CD4-positive, alpha-beta T cell treated with Interleukin-15 for 4 hours (primary cell): ENCODE results near the gene PLCH1.

Source experiments
- DNase-seq: peaks from one replicate; pipeline ENCODE4 v3.0.0-alpha.2; 2020; ENCODE audit warnings: low spot score

PLCH1 gene

GRCh38 chr3:155604967-155605366 lies 139.9 kb downstream of the PLCH1 start:
- no peak for DNase-seq

DNA sequence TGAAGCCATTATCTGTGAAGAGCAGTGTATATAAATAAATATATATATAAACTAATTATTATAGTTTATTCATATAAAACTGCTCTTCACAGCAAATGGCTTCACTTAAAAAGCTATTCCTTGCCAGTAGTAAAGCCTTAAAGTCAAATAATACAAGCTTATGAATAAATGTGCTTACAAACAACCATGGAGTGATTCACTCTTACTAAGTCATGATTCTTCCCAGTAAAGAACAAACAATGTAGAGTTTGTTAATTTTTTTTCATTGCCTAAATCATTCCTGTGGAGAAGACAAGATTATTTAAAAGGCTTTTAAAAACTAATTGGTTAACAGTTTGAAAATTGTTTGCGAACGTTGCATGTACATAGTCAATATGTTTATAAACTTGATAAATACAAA lies 140.7 kb downstream of the PLCH1 start:
- DNase-seq: no peak

GRCh38 chr3:155603302-155603701 lies 141.6 kb downstream of the PLCH1 start:
- DNase-seq: no peak

GRCh38 chr3:155602307-155602706 lies 142.6 kb downstream of the PLCH1 start:
- DNase-seq: no peak

DNA sequence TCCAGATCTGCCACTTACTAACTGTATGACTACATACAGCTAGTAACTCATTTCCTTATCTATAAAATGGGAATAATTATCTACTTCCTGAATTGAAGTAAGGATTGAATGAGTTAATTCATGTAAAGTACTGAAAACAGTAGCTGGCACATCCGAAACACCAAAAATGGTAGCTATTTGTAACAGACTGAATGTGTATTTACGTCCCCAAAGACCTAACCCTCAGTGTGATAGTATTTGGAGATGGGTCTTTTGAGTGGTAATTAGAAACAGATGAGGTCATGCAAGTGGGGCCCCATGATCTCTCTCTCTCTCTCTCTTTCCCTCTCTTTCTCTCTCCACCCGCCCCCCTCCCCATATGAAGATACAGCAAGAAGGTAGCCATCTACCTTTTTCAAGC lies 146.2 kb downstream of the PLCH1 start:
- no peak for DNase-seq

- no peak for DNase-seq
Measured at GRCh38 chr3:155596615-155597014, 148.3 kb downstream of the PLCH1 start.

DNA sequence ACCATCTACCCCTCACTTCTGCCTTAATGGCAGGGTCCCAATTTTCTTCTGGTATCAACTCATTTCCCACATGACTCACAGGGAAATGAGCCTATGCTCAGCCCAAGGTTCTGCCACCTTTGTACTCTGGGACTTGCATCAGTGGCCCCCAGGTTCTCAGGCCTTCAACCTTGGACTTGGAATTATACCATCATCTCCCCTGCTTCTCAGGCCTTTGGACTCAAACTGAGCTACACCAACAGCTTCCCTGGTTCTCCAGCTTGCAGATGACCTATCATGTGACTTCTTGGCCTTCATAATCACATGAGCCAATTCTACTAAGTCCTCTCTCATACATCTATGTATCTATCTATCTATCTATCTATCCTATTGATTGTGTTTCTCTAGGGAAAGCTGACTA lies 149.5 kb downstream of the PLCH1 start:
- DNase-seq: no peak

GRCh38 chr3:155594526-155595187 lies 150.2 kb downstream of the PLCH1 start:
- no peak for DNase-seq

- no peak for DNase-seq
Measured at GRCh38 chr3:155587581-155587980, 157.3 kb downstream of the PLCH1 start.

DNA sequence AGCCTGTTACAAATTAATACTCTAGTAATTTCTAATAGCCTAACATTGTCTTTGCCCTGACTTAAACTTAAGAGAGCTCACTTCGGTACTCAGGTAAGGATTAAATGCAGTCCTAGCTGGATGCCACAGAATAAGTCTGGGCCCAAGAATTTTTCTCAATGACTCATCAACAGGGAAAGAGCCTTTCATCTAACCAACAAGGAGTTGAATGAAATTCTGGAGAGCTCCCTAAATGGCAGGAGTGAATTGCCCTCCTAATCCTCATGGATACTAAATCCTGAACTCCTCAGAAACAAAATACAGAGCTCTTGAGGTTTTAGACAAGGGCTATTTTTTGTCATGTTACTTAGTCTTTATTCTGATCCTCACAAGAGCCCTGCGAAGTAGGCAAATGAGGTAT lies 159.5 kb downstream of the PLCH1 start:
- DNase-seq: no peak

DNA sequence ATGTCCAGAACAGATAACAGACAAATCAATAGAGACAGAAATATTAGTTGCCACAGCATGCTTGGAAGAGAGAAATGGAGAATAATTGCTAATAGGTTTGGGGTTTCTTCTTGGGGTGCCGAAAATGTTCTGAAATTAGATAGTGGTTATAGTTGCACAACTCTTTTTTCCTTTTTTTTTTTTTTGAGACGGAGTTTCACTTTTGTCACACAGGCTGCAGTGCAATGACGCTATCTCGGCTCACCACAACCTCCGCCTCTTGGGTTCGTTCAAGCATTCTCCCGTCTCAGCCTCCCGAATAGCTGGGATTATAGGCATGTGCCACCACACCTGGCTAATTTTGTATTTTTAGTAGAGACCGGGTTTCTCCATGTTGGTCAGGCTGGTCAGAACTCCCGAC lies 163.3 kb downstream of the PLCH1 start:
- no peak for DNase-seq

DNA sequence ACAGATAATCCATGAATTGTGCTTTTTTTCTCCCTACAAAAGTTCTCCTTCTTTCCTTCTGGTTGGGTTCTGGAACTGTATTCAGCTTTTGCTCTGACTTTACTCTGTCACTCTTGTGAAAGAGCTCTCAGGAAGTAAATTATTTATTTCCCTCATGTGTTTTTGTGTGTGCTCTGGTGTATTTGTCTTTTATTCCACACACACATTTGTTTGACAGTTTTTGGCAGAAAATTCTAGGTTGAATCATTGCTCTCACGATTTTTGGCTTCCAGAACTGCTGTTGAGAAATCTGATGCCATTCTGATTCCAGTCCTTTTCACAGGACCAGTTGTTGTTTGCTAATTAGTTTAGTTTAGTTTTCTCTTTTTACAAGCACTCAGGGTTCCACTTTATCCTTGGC lies 172.8 kb downstream of the PLCH1 start:
- no peak for DNase-seq

- DNase-seq: no peak
Measured at GRCh38 chr3:155568295-155568694, 176.6 kb downstream of the PLCH1 start.

DNA sequence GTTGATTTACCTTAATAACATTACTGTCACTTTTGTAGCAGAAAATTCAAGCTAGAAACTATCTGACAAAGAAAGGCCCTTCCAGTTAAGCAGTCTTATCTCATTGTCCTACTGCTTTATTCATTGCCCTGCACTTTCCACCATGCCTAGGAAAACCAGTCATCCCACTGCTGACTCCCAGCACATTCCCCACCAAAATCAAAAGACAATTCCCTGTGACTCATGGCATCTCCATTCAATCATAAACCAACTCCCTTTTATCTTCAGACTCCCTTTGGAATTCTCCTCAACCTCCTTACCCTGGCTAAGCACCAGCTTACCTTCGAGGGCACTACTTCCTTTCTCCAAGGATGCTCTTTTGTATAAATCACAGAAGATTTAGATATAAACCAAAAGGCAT lies 184.3 kb downstream of the PLCH1 start:
- DNase-seq: no peak

GRCh38 chr3:155560135-155560534 lies 184.7 kb downstream of the PLCH1 start:
- DNase-seq: no peak

DNA sequence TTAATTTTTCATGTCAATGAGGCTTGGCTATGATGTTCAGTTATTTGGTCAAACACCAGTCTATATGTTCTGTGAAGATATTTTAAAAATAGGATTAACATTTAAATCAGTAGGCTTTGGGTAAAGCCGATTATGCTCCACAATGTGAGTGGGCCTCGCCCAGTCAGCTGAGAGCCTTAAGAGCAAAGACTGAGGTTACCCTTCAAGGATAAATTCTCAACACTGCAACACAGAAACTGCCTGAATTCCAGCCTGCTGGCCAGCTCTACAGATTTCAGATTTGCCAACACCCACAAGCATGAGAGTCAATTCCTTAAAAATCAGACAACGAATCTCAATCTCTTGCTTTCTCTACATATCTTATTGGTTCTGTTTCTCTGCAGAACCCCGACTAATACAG lies 188.3 kb downstream of the PLCH1 start:
- DNase-seq: no peak

DNA sequence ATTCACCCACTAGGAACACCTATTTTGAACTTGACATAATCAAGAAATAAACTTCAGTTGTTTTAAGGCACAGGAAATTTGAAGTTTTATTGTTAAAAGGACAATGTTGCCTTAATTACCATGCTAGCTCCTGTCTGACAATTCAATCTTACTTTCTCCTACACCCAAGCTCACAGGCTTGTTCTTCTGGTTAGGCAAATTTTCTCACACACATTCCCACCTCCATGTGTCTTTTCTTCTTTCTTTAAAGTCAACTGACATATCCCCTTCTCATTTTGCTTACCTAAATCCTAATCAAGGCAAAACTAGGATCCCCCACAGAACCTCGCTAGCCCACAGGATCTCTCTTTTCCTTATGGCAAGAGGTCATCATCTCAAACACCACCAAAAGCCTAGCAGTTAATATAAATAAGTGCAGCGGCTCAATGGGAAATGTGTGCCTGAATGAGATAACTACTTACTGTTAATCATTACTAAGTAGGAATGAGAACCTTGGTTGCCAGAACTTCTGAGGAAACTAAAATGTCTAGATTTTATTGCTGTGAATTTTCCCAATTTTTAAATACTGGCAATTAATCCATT lies 189.3 kb downstream of the PLCH1 start:
- DNase-seq: no peak

GRCh38 chr3:155554777-155555451 lies 190.0 kb downstream of the PLCH1 start:
- no peak for DNase-seq

- no peak for DNase-seq
Measured at GRCh38 chr3:155553780-155554179, 191.1 kb downstream of the PLCH1 start.

- no peak for DNase-seq
Measured at GRCh38 chr3:155553326-155553725, 191.5 kb downstream of the PLCH1 start.

- no peak for DNase-seq
Measured at GRCh38 chr3:155550391-155550790, 194.5 kb downstream of the PLCH1 start.

GRCh38 chr3:155549087-155549486 lies 195.8 kb downstream of the PLCH1 start:
- no peak for DNase-seq

DNA sequence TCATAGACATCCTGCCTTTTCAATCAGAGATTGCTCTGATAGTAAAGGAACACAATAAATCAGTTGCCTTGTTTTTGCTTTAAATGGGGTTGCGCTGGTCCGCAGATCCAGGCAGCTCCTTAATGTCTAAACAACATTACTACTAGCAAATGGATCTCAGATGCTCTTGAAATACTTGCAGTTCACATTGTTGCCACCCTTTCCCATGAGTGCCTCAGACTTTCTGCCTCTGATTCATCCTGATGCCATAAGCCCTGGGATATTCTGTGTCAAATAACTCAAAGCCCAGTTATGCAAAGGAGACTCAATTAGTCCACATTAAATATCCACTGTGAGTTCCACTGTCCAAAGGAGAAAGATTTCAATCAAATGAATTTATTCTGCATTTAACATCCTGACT lies 196.7 kb downstream of the PLCH1 start:
- no peak for DNase-seq

DNA sequence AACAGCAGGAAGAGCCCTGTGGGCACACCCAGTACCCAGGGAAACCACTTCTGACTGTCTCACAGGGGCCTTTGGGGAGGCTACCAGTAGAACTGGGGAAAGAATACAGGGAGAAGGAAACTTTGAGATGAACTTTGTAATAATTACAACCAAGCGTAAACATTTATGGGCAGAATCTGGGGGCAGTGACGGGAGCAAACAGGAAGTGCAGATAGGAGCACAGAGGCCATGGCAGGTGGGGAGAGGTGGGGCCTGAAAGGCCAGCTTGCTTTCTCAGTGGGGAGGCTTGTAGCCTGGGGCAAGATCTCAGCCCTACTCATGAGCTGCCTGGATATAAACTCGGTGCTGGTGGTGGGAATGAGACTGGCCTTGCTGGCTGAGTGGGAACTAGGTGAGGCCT lies 209.8 kb downstream of the PLCH1 start:
- no peak for DNase-seq
